HK-2 (cell line): ENCODE results near the gene MAD2L1.

Experiments
- DNase-seq: peaks from one replicate; pipeline ENCODE4 v3.0.0-alpha.2; 2018; ENCODE audit not compliant: unreplicated experiment

MAD2L1 gene

DNA sequence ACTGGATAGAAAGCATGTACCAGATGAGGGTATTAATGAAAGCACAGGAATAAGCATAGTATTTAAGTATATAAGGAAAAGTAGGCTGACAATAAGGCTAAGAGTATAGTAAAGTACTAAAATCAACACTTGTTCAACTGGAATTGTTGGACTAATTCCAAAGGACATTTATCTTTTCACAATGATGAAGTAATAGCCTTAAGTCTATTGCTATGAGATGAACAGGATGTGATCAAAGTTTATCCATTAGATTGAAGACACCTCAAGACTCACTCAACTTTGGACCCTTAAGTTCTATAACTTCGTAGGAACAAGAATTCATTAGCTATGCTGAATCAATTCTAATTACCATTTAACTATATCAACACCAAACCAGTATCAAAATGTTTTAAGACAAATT lies 7.6 kb downstream of the MAD2L1 start:
- no peak for DNase-seq

DNA sequence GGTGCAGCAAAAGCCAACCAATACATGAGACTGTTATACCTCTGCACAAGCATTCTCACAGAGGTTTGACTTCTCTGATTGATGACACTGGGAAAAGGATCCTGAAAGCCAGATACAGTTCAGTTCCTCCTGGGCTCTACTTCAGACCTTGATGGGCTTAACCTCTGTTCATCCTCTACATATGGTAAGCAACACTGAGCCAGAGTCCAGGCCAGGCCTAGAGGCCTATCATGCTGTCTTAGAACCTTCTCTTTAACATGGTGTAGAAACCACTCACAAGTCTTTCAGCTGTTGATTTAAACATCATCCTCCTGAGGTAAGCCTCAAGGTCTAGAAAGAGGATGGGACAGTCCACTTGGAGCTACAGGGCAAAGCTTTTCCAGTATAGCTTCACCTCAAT lies 9.2 kb downstream of the MAD2L1 start:
- DNase-seq = no peak

DNA sequence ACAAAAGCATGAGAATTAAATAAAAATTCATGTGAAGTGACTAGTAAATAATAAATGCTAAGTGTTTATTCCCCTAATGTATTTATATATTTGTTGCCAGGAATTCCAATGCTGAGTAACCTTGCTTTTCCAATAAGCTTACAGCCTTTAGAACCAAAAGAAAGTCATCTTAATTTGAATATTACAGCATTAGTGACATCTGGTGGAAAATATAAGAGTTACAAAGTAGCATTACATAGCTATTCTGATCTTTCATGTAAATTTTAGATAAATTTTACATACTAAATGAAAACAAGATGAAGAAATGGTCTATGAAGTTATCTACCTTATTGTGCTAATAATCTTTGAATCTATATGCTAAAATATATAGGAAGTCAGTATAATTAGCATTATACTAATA lies 10.4 kb downstream of the MAD2L1 start:
- no peak for DNase-seq

DNA sequence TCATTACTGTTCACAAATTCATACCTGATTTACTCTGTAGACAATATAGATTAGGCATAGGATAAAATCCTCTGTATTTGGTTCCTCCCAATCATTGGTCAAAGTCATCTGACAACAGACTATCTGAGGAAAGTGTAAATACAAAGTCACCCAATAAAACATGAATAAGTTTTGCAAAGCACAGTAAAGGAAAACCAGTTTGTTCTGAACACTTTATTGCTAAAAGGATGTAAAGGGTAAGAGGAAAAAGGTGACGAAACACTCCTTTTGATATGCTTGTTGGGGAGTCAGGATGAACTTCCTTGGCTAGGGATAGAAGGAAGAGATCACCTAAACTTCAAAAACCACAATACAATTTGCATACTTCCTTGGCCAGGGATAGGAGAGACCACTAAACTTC lies 10.9 kb downstream of the MAD2L1 start:
- no peak for DNase-seq

DNA sequence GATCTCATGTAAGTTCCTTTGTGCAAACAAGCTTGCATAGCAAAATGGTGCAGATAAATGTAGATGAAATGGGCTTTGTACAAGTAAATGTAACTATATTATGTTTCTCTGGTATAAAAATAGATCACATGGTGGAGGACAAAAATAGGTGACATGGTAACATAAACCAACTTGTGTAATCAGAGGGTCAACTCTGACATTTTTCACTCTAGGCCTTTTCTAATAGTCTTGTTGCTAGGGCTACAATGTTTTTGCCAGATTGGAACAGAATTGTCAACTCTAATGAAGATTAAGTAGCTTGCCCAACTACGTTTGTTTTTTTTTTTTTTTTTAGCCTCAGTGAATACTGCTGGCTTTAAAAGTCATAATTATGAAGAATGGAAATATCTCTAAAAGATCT lies 11.5 kb downstream of the MAD2L1 start:
- no peak for DNase-seq

DNA sequence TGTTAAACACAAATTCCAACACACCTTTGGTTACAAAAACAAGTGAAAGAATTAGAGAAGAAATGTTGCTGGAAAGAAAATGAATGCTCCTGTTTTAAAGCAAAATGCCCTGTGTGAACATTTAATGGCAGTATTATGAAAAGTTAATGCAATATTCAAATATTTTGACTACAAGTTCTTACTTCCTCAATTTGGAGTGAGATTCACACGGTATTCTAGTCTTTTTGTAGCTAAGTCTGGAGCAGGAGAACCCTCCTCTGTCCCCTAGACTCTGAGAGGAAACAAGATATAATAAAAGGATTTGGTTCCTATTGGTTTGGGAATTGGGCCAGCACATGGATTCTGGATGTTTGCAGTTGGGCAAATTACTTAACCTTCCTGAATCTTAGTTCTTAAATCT lies 12.7 kb downstream of the MAD2L1 start:
- DNase-seq = no peak

DNA sequence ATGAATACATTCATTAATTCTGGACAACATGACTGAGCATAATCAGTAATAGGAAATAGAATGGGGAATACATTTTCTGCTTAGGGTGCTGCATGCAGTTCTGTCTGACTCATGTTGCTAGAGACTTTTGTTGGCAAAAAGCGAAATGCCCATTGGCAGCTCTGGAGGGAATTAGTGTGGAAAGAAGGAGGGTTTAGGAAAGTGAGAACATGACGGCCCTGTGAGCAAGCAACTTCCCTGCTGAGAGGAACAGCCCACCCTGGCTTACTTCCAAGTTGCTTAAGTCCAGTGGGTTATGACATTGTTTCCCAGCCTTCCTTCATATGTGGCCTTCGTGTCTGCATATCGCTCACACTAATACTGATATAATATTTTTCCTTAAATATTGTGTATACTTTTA lies 13.8 kb downstream of the MAD2L1 start:
- peak; percentile 18 for DNase-seq

DNA sequence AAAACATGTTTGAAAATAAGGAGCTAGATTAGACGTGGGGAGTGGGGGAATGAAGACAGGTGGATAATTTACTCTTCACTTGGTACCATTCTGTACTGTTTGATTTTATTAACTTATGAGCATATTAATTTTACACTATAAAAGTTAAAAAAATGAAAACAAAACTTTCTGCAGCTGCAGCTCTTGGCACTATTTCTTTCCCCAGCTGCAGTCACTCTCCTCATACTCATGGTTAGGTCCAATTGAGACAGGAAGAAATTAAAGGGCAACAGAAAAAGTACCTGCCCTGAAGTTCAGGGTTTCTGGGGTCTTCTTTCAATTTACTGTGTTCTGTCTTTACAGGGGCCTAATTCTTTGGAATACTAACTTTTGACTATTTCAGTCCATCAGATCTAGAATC lies 15.4 kb downstream of the MAD2L1 start:
- no peak for DNase-seq

DNA sequence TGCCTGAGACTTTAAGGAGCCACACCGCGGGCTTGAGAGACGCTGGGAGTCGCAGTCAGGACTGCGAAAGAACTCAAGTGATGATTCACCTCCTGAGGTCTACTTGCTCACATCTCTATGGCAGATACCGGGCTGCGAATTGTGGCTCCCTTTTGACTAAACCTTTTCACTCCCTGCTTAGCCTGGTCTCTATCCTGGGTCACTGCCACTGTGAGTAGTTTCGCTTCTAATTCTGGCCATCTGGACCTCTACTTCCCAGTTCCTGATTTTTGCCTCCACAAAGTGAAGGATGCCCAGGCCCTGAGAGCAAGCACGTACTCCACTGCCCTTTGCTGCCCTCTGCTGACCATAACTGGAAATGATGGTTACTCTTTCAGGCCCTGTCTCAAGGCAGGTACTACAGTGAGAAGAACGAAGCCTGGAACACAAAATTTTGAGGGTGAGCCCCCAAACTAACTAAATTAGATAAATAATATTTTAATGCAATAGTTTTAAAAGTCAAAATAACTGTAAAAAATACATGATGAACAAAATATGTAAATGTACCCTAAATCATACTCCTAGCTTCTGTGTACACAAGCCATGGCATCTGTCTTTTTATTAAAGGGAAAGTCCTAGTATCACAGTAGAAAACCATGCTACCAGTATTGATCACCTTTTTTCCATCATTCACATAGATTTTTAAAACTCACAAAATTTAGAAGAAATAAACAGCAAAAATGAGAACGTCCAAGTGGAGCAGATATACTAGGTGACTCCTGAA lies 16.7 kb downstream of the MAD2L1 start:
- peak; percentile 84 for DNase-seq

DNA sequence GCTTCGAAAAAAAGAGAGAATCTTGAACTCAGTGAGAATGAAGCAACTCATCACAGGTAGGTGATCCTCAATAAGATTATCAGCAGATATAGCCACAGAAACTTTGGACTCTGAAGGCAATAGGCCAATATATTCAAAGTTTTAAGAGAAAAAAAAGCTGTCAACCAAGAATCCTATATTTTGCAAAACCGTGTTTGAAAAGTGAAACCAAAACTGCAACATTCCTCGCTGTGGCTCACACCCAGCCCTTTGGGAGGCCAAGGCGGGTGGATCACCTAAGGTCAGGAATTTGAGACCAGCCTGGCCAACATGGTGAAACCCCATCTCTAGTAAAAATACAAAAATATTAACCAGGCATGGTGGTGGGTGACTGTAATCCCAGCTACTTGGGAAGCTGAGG lies 22.8 kb downstream of the MAD2L1 start:
- DNase-seq = no peak

DNA sequence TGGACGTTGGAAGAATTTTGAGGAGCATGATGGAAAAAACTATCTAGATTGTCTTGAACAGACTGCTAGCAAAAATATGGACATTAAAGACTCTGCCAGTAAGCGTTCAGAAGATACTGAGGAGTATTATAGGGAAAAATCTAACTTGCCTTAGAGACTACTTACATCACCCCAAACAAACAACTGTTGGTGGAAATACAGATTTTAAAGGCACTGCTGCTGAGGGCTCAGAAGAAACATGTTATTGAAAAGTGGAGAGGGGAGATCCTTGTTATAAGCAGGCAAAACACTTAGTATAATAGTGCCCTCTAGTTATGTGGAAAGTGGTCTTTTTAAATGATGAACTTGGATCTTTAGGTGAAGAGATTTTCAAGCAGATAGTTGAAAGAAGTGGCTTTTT lies 29.2 kb downstream of the MAD2L1 start:
- no peak for DNase-seq

DNA sequence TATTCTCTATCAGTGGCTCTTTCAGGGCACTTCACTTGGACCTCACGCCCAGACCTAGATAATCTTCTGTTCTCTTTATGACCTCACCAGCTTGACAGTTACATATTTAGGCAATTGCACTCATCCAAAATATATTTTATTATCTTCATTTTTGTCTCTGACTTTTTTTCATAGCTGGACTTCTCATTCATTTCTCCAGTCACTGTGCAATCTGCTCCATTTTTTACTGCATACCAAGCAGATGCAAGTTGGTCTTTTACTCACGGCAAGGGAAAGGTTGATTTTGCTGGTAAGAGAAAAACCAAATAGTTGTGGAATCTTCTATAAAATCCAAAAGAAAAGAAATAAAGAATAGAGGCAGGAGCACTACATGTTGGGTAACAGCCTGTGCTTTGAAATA lies 31.7 kb downstream of the MAD2L1 start:
- no peak for DNase-seq

DNA sequence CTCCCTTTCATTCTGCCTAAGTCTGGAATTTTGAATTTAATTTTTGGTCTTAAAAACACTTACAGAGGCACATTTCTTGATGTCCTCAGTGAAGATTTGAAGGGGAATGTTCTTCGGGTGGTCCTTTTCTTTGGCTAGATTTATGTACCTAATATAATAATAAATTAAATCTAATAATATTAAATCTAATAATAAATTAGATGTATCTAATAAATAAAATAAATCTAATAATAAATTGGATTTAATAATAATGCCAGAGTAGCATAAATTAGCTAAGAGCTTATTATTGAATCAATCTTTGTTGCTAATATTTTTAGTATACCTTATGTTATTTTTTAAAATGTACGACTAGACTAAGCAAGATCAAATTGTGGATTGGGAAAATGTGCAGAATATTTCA lies 39.8 kb downstream of the MAD2L1 start:
- DNase-seq = no peak

DNA sequence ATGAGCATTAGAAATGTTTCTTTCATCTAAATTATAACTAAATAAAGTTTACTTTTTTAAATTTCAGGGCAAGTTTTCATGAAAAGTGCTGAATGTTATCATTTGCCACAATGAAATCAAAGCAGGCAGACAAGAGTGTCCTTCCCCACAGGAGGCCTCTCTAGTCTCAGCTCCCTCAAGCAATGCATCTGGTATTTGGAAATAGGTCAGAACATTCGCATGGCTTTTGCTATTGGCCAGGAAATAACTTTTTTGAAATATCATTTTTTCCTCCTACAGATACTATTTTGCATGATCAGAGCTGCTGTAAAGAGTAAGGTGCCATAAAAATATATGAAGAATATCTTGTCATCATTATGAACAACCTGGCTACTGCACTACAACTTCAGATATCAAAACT lies 41.1 kb downstream of the MAD2L1 start:
- no peak for DNase-seq

DNA sequence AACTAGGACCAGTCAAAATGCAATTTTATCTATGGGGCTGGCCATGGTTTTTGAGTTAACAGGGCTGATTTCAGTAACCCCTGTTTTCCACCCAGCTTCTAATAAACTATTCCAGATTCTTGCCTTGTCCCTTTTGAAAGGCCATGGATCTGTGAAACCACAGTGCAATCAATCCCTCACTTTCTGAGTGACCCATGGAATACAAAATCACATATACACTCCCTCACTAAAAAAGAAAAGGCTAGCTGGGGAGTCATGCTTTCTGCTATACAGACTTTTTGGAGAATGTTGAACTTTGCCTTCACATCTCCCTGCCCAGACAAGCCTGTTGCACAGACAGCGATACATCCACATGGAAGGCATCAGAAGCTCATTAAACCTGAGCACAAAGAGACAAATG lies 47.9 kb downstream of the MAD2L1 start:
- no peak for DNase-seq

DNA sequence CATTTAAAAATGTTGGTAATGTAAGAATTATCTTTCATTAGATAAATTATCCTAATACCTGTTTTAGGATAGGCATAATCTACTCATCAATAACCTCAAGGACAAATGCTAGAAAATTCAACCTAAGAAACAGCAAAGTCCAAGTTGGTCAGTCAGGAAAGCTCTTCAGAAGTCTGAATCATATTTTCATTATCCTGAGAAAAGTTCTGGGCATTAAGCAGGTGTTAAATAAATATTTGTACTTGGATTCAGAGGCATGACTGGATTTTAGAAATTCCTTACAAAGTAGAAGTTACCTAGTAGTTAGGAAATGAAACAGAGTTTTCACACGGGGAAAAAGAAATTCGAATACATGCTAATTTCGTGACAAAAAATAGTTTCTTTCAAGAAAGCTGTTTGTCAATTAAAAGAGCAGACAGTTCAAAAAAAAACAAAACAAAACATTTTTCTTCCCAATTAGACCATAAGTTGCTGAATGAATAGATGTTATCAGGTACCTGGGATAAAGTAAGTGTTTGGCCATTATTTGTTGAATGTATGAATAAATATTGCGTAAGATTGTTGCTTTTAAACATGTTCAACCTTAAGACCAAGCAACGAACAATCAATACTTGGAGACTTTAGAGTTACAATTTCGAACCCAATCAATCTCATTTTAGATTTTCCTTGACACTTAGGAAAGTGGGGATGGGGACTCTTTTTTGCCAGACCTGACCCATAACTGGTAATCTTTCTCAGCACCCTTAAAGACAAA lies 48.5 kb downstream of the MAD2L1 start:
- DNase-seq = no peak

DNA sequence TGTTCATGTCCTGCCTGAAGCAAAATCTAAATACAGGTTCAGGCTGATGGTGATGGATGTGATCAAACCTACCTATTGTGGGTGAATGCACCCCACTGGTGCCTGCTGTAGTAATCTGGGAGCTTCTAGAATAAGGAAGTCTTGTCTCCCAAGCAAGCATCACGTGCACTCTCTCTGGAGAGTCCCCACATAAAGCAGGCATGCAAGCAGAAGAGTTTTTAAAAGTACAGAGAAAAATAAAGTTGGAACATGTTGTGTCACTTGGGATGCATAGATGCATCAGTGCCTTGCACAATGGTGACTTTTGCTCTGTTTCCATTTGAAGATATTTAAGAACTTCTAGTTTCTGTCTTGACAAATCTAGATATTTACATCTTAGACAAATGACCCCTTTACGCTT lies 54.9 kb downstream of the MAD2L1 start:
- no peak for DNase-seq

DNA sequence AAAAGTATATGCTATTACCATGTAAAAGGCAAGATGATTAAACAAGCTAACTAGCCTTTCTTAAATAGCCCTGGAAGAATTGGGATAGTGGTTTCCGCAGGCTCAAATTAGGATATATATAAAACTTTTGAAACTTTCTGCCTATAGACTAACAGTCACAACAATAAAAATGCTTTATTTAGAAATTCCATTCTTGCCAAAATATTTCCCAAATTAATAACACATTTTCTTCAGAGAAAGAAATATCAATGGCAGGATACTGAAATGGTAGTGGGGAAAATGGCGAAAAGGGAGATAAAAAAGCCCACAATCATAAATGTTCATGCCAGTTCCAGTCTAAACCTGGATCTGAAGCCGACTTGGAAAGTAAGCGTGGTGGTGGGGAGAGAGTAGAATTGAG lies 56.0 kb downstream of the MAD2L1 start:
- DNase-seq = no peak

DNA sequence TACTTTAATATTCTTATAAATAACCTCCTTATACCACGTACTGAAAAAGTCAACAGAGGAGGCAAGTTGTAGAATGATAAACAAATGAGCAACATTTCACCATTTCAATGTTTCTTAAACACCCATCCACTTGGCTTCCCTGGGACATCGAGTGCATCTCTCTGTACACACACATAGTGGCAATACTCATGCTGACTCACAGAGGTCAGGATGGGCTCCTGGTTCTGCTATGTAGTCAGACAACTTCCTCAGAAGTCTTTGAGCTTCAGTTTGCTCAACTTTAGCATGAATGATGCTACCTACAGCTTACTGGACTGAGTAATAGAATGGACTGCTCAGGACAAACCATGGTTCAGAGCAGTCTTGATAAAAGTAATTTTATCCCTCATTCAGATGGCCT lies 56.9 kb downstream of the MAD2L1 start:
- peak; percentile 5 for DNase-seq

DNA sequence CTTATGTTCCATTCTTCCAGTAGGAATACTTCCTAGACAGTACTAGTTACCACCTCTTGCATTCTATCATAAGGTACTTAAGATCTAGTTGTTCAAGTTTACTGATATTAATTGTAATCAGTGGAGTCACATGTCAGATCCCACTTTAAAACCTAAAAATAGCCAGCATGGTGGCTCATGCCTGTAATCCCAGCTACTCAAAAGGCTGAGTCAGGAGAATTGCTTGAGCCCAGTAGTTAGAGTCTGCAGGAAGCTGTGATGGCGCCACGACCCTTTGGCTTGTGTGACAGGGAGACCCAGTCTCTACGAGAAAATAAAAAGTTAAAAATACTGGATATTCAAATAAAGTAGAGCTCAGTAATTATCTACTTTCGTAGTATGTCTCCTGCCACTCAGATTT lies 57.7 kb downstream of the MAD2L1 start:
- no peak for DNase-seq

DNA sequence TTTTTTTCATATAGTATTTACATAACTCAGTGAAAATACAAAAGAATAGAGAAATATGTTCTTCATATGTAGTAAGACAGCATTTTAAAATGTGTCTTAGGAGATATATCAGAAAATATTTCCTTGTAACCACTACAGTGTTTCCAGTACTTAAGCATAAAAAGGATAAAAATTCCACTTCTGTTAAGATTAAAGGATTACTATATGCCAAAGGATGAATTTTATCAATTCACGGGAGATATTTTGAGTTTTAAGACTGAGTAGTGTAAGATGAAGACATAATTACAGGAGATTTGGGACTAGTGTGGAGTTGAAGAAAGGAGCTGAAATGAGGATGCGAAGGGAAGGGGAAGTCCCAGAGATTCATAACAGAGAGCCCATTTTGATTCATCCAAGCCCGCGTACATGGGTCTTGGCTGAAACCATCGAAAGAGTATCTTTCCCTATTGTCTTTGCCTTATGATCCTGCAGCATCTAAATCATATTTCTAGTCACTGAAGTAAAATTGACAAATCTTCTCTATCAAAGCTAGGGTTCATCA lies 58.7 kb downstream of the MAD2L1 start:
- no peak for DNase-seq

DNA sequence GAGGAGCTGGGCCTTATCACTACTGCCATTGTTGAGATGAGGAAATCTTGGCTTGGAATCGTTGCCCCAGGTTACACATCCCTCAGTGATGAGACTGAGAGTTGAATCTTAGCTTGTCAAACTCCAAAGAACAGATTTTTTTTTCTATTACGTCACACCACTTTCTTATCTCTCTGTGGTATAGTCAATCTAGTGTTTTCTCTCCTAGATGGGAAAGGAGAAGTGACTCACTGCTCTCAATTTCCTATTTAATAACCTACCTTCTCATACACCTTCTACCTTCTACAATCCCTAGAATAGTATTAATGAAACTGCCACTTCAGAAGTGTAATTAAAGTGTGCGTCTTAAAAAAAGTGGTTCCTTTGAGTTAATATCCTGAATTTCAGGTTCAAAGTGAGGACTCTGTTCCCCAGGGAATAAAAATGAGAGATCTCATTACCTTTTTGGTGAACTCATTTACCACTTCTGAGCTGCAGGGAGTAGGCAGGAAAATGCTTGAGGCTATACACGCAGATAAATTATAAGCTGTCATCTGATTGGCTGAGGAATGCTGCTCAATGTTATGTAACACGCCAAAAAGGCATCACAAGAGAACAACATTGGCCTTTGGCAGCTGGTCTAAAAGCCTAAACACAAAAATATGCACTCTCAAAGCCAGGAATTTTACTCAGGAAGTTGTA lies 59.3 kb downstream of the MAD2L1 start:
- no peak for DNase-seq
